ENCODE measurements around the gene PDLIM7.

Gene PDLIM7

DNA sequence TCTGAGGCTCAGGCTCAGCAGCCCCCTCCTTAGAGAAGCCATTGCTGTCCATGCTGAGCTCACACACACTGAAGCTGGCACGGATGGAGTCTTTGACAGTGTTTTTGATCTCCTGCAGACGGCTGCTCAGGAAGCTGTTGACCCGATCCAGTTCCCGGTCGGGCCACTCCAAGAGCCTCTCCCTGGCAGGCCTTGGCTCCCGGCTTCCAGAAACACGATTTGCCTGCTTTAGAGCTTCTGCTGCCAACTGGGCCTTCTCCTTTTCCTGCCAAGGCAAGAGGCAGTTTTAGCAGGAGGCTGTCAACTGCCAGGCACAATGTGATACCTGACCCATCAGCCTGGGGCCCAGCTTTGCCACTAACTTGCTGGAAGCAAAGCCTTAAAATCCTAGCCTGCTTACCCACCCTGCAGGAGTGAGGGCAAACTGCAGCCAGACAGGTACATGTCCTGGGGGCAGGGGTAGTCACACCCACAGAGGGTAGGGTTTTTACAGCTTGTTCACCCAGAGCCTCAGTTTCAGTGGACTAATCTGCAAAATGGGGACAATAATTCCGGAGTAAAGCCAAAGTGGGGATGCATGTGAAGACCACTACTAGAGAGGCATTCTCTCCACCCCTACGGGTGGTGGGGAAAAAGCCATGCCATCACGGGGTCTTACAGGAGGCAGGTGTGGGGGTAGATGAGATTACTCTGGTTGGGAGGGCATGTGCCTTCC, 27.7 kb upstream of the PDLIM7 start:
- DNase-seq (ENCODE audit: low read depth), result no peak

DNA sequence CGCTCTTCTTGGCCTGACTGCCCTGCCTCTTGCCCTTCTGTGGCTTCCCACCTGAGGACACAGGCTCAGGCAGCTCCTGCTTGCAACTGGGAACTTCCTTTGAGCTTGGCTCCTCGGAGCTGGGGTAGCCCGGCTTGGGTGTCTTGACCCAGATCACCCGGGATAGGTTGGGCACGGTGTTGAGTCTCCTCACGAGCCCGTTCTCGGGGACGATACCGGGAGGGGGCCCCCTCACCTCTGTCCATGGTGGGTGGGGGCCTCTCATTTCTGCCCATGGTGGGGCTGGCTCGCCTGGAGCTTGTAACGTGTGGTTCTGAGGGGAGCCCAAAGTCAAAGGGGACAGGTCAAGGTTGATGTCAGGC, 27.1 kb upstream of the PDLIM7 start:
- DNase-seq (ENCODE audit: low read depth), result no peak

DNA sequence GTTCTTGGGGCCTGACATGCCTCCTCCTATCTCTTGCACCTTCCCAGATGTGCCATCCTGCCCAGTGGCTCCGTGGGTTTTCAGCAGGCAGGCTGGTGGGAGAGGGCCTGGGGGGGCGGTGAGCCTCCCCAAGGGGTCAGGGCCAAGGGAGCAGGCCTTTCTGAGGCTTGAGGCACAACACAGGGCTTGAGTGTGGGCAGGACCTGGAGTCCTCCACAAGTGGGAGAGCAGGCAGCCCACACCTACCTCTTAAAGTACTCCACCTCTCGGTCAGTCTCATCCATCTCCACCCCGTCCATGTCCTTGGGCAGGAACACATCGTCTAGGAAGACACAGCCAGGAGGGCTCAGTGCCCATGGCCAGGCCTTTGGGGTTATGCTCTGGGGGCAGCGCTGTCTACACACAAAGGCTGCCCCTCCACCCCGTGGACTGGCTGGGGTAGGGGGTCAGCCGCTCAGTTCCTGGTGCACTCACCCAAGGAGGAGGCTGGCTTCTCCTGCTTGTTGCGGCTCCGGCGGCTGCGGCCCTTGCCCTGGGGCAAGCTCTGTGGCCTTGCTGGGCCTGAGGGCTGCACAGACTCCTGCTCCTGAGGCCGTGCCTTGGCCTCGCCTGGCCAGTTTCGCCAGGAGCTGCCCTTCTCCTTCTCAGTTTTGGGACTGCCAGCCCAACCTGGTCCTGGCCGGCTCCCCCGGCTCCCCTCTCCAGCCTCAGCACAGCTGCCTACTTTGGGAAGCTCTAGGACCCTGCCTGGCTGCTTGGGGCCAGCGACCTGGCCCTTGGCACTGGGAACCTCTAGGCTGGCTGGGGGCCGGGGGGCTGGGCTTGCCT, 26.5 kb upstream of the PDLIM7 start:
- no peak for DNase-seq (ENCODE audit: low read depth)

DNA sequence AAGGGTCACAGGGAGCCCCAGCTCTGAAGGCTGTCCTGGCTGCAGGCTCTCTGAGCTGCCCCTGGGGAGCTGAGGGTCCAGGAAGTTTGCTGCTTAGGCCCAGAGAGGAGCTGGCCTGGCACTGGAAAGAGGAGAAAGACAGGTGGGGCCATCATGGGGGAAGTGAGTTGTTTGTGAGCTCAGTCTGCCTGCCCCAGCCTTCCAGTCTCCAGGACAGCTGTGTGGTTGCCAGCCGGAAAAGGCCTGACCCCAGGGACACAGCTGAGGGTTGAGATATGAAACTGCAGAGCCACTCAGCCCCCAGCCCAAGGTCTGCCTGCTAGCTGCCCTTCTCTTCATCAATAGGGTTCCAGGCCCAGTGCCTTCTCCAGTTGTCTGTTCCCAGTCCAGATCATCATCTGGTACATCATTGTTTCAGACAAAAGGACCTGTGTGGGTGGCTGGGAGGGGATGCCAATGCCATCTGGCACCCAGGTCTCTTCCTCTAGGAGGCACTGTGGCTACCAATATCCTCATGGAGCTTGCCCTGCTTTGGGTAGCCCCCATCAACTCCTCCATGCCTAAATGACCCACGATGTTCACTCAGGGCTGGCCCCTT, 23.6 kb upstream of the PDLIM7 start:
- DNase-seq (ENCODE audit: low read depth), result no peak

DNA sequence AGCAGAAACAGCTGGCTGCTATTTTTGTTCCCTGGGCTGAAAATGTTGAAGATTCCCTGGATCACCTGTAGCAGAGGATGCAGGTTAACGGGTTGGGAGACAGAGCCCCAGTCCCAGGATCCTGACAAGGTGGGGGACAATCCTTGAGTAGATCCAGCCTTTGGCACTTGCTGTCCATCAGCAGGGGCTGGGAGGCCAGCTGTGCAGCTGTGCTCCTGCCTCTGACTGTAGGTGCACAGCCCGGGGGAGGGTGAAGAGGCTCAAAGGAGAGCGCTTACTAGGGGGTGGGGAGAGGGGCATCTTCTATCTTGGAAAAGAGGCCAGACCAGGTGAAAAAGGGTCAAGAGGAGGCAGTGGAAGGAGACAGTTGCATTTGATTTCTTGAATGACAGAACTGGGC, 22.9 kb upstream of the PDLIM7 start:
- no peak for DNase-seq (ENCODE audit: low read depth)

DNA sequence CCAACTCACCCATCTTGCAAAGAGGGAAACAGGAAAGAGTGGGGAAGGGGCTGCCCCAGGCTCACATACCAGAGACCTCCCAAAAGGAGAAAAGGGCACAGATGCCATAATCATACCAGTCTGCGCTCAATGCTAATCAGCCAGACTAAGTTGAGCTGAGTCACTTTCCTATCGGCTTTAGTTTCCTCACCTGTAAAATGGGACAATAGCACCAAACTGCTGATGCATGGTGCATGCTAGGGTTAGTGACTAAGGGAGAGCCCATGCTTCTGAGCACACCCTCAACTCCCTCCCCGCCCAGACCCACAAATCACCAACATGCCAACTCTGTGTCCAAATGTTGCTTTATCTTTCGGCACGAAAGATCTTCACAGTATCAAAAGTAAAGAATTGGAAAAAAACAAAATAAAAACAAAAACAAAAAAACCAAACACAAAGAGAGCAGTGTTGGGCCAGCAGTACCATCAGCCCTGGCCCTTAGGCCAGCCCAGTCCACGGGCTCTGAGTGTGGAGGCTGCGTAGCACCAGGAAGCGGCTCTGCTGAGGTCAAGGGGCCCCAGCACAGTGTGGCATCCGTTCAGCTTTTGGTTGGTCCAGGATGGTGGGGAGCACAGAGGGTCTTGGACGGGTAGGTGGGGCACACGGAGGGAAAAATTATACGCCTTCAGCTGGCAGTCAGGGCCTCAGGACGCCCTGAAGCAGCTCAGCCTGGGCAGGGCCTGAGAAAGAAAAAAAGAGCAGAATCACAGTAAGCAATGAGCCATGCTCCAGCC, 22.2 kb upstream of the PDLIM7 start:
- no peak for DNase-seq (ENCODE audit: low read depth)

- peak; percentile 94 for DNase-seq (ENCODE audit: low read depth)
Observed at GRCh38 chr5:177516601-177517568, 19.5 kb upstream of the PDLIM7 start, which contains the start of gene DDX41. Gene DDX41 (minus strand): TSS chr5:177516961. CDS start chr5:177516945, 16 bp downstream.

GRCh38 chr5:177515580-177515979, 18.2 kb upstream of the PDLIM7 start:
- DNase-seq (ENCODE audit: low read depth), result no peak

DNA sequence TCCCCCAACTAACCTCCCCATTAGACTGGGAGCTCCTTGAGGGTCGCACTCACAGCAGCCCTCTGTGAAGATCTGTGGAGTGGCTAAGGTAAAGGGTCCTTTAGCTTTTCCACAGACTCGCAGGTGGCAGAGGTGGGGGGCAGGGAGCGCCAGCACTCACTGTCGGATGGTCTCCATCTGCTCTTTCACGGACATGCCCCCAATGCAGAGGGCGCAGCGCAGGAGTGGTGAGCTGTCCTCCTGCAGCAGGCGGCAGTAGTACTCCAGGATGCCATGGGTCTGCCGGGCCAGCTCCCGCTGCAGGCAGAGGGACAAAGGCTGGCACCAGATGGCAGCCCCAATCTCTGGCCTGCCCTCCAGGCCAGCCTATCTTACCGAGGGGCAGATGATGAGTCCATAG, 17.1 kb upstream of the PDLIM7 start:
- DNase-seq (ENCODE audit: low read depth), result no peak

DNA sequence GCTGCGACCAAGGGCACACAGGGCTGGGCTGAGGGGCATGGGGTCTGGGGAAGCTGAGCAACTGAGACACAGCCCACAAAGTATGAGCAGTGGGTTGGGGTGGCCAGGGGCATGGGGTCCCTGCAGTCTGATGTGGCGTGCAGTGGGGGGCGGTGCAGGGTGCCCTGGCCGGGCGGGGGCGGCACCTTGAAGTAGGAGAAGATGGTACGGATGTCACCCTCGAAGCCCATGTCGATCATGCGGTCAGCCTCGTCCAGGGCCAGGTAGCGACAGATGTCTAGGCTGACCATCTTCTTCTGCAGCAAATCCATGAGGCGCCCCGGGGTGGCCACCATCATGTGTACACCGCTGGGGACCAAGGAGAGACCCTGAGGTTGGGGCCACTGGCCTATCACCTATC, 16.1 kb upstream of the PDLIM7 start:
- DNase-seq (ENCODE audit: low read depth), result no peak

DNA sequence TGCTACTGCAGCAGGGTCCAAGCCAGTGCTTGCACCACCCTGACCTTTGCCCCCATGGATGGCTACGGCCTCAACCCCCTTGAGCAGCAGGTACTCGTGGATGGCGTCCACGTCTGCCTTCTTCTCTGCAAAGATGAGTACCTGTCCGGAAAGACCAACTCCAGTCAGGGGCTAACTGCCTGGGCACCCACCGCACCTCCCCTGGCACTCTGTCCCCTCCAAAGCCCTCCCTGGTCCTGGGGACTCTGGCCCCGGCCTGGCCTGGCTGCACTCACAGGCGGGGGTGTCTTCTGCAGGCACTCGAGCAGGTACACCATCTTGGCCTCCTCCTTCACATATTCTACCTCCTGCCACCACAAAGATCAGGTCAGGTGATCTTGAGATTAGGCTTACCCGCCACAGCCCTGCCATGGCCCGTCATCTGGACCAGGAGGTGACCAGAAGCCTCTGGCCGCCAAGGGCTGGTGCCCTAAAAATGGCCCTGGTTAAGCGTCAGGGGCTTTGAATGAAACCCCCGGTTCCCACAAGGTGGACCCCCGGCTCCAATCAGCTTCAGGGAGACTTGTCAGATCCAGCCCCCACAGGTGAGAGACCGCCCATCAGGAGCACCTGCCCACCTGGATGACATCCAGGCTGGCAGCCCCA, 15.5 kb upstream of the PDLIM7 start:
- no peak for DNase-seq (ENCODE audit: low read depth)

DNA sequence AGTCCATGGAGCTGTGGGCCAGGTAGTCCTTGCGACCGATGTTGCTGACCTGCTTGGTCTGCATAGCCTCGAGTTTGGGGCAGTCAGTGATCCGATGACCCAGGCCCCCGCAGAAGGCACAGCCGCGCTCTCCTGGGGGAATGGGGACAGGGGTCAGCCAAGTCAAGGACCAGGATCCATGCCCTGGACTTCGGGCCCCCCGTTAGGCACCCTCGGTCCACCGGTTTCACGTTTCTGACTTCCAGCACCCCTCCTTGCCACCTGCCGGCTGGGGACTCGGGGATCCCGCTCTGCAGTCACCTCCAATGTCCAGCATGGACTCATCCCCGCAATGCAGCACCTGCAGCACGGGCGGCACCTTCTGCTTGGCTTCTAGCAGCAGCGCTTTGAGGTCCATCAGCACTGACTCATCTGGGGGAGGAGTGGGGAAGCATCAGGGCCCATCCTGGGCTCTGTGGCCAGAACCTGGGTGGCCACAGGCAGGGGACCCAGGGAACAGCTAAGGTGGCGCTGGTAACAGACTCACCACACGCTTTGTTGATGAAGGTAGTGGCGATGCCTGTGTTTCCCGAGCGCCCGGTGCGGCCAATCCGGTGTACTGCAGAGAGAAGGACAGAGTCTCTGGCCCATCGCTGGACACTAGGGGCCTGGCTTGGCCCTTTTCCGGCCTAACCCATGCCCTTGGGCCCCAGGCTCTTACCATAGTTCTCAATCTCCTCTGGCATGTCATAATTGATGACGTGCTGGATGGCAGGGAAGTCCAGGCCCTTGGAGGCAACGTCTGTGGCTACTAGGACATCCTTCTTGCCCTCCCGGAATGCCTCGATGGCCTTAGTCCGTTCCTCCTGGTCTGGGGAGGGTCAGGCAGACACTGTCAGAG, 14.6 kb upstream of the PDLIM7 start:
- no peak for DNase-seq (ENCODE audit: low read depth)

DNA sequence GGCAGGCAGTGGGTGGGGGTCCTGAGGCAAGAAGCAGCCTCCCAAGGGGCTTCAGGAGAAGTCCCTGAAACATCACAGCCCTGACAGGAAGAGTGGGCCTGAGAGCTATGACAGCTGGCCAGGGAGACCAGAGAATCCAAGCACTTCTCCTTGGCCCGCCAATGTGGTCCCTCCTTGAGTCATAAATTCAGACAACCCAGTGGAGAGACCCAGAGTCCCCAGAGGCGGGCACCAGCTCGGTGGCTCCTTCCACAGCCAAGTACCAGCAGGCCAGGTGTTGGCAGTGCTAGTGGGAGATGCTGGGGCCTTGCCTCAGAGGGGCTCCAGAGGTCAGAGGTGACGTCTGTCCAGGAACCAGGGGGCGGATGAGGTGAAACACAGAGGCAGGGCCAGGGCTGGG, 13.8 kb upstream of the PDLIM7 start:
- DNase-seq (ENCODE audit: low read depth), result no peak

DNA sequence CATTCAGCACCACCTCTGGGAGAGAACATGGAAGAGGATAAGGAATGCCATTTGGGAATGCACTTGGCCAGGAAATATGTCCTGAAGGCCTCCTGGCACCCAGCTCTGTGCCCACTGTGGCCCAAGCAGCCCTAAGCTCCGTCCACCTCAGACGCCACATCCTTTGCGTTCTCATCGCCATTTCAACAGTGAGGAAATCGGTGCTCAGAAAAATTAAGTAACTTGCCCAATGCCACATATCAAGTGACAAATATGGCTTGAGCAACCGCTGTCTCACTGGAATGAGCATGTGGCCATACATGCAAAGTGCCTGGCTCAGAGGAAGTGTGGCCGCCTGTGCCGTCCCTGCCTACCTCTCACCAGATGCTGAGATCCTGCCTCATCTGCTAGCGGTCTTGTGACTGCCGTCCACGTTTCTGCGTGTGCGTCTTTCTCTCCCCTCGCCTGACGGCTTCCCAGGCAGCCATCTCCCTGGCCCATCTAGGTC, 13.2 kb upstream of the PDLIM7 start:
- DNase-seq (ENCODE audit: low read depth), result no peak

DNA sequence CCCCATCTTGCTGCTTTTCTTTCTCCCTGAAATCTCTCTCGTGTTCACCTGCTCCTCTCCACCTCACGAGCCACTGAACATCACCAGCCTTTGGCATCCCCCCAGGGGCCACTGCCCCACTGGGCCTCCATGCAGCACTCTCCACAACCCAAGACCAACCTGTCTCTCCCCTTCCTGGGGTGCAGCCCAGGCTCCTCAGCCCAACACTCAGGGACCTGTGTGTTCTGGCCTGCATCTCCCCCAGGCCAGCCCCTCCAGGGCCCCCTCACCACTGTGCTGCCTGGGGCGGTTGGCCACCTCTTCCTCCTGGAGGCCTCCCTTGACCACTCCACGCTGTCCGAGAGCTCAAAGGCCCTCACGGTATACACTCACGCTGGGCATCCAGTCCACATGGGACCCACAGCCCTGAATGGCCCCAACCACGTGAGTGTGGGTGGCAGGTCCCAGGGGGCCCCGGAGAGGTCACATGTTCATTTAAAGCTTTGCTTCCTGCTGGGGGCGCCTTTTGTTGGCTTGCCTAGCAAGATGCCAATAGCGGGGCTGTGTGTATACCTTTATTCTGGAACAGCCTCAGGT, 12.7 kb upstream of the PDLIM7 start:
- no peak for DNase-seq (ENCODE audit: low read depth)

GRCh38 chr5:177509381-177509951, 12.1 kb upstream of the PDLIM7 start, which contains the start of gene DOK3:
Gene DOK3 (minus strand): TSS chr5:177509826. CDS start chr5:177509540, 286 bp downstream.
- no peak for DNase-seq (ENCODE audit: low read depth)

DNA sequence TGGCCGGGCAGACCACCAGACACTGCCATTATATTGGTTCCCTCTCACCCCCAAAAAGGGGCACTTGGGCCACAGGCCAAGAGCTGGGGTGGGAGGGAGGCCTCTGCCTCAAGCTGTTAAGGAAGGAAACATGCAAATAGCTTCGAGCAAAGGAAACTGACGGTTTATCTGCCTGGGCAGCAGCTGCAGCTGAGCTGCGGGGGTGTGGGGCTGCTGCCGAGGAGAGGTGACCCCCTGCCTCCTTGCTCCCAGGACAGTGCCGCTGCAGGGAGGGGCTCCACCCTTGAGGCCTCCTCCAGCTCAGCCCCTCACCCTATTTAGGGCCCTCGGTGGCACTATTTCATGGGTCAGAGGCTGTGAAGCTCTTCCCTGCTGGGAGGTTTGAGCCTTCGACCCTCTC, 11.4 kb upstream of the PDLIM7 start:
- DNase-seq (ENCODE audit: low read depth), result no peak

DNA sequence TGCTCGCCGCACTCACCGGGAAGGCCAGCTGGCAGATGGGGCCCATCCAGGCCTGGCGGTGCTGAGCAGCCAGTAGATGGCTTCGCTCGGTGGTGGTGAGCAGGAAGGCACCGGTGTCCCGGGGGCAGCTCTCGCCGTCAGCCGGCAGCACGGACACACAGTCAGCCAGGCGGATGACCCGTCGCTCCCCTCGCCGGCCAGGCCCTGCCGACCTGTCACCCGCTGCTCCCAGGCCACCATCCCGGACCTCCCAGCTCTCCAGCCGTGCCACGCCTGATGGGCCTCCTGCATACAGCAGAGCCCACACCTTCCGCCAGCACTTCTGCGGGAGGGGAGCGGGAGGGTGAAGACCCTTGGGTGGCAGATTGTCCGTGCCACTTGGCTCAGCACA, 10.8 kb upstream of the PDLIM7 start:
- no peak for DNase-seq (ENCODE audit: low read depth)

All from activated T-cell treated with anti-CD3 and anti-CD28 coated beads for 24 hours (primary cell).